ENCODE results near the gene SPINT2. TPM values are rescaled to one million over a fixed set of nuclear protein-coding genes. Genes with fewer than 3 reads are reported as not detected.

The SPINT2 gene
- total RNA-seq, 1 experiment from 2014 or later = 1,023 TPM

DNA sequence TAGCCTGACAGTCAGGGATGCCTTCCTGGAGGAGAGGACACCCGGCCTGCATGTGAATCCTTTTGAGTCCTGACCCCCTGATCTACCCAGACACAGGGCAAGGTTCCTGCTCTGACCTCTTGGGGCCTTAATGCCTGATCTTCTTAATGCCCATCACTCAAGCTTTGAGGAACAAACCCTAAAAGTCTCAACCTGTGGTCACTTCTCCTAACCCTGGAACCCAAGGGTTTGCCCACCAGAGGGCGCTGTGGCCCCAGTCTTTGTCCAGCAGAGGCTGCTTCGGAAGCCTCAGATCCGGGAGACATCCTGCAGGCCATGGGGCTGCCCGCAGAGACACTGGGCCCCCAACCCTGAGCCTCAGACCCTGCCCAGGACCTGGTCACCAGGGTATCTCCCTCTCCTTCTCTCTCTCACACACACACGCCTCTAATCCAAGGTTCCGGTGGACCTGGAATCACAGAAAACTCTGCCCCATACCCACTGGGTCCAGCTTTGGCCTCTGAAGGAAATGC, 30.6 kb upstream of the SPINT2 start:
- no peak overlapping the region for H3K27ac Mint-ChIP-seq (ENCODE audit: unreplicated experiment)
- TF ChIP-seq CTCF (IDR thresholded peaks at IDR 0.05; ENCODE audit: unreplicated experiment) = peak; percentile 98
- CTCF ChIA-PET = interaction anchor here (1.1 to 1.7 kb wide), 3 partner anchors 9 to 140 kb away, joined by 3 to 7 read pairs (median 5); partner anchors contain the start of gene PSMD8
- intact Hi-C loops (cut with micrococcal nuclease; ENCODE audit: unreplicated experiment) = loop anchor here (2.0 kb wide), 1 partner anchor 101 kb away; the partner anchor contains the start of gene CATSPERG
- peak; percentile 92 for DNase-seq
- no peaks in the 10 kb centered on the region for H3K4me1 Mint-ChIP-seq (ENCODE audit: low read depth, unreplicated experiment)
- H3K36me3 Mint-ChIP-seq (ENCODE audit: insufficient read depth, unreplicated experiment) = no peaks in the 10 kb centered on the region
- no TSS peak for BruUV-seq (replicated peaks)
- H3K9me3 Mint-ChIP-seq (ENCODE audit: low read depth, unreplicated experiment) = no peaks in the 10 kb centered on the region
- H3K27me3 Mint-ChIP-seq (ENCODE audit: unreplicated experiment) = peaks cover 53% of the 10 kb centered on the region
- H3K4me3 Mint-ChIP-seq (ENCODE audit: low read depth, unreplicated experiment) = no peak overlapping the region

GRCh38 chr19:38234615-38235014, 29.8 kb upstream of the SPINT2 start:
- no peak for TF ChIP-seq CTCF (IDR thresholded peaks at IDR 0.05; ENCODE audit: unreplicated experiment)
- H3K27ac Mint-ChIP-seq (ENCODE audit: unreplicated experiment) = no peak overlapping the region
- BruUV-seq (replicated peaks) = no TSS peak
- no peak for DNase-seq
- no peaks in the 10 kb centered on the region for H3K4me1 Mint-ChIP-seq (ENCODE audit: low read depth, unreplicated experiment)
- peaks cover 50% of the 10 kb centered on the region for H3K27me3 Mint-ChIP-seq (ENCODE audit: unreplicated experiment)
- CTCF ChIA-PET = interaction anchor here (0.7 to 1.7 kb wide), 7 partner anchors 10 to 970 kb away, joined by 3 to 9 read pairs (median 5); partner anchors contain the start of genes CATSPERG and PSMD8
- intact Hi-C loops (cut with micrococcal nuclease; ENCODE audit: unreplicated experiment) = loop anchor here (2.0 kb wide), 1 partner anchor 100 kb away; the partner anchor contains the start of gene CATSPERG
- H3K36me3 Mint-ChIP-seq (ENCODE audit: insufficient read depth, unreplicated experiment) = no peaks in the 10 kb centered on the region
- H3K9me3 Mint-ChIP-seq (ENCODE audit: low read depth, unreplicated experiment) = no peaks in the 10 kb centered on the region
- H3K4me3 Mint-ChIP-seq (ENCODE audit: low read depth, unreplicated experiment) = no peak overlapping the region

DNA sequence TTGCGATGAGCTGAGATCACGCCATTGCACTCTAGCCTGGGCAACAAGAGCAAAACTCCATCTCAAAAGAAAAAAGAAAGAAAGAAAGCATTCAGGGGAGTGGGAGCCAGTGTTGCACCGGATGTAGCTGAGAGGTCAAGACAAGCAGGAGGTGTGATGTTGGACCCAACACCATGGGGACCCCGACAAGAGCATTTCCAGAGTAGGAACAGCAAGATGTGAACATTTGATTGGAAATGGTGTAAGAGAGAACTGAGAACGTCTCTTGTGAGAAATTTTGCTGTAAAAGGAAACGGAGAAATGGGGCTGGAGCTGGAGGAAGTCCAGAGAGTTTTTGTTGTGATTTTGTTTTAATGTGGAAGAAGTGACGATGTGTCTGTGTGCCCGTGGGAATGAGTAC, 24.6 kb upstream of the SPINT2 start:
- Mint-ChIP-seq H3K36me3 (ENCODE audit: insufficient read depth, unreplicated experiment) (peaks cover 8% of the 10 kb centered on the region), H3K9me3 (ENCODE audit: low read depth, unreplicated experiment) (no peaks in the 10 kb centered on the region), H3K4me3 (ENCODE audit: low read depth, unreplicated experiment) (no peak overlapping the region), H3K27ac (ENCODE audit: unreplicated experiment) (no peak overlapping the region), H3K4me1 (ENCODE audit: low read depth, unreplicated experiment) (peaks cover 13% of the 10 kb centered on the region), H3K27me3 (ENCODE audit: unreplicated experiment) (peaks cover 34% of the 10 kb centered on the region)
- intact Hi-C loops (cut with micrococcal nuclease; ENCODE audit: unreplicated experiment) = no loop called here
- CTCF ChIA-PET = interaction anchor here (0.7 kb wide), 1 partner anchor 145 kb away, joined by 4 read pairs; no protein-coding TSS in a partner anchor
- no peak for DNase-seq
- BruUV-seq (replicated peaks) = no TSS peak
- TF ChIP-seq CTCF (IDR thresholded peaks at IDR 0.05; ENCODE audit: unreplicated experiment) = no peak

DNA sequence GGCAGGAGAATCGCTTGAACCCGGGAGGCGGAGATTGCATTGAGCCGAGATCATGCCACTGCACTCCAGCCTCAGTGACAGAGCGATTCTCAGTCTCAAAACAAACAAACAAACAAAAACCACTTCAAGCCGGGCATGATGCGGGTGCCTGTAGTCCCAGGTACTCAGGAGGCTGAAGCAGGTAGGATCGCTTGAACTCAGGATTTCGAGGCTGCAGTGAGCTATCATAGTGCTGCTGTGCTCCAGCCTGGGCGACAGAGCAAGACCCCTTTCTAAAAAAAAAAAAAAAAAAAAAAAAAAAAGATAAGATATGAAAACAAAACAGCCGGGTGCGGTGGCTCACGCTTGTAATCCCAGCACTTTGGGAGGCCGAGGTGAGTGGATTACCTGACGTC, 21.1 kb upstream of the SPINT2 start:
- no TSS peak for BruUV-seq (replicated peaks)
- intact Hi-C loops (cut with micrococcal nuclease; ENCODE audit: unreplicated experiment) = loop anchor here (1.0 kb wide), 1 partner anchor 92 kb away; the partner anchor contains the start of gene CATSPERG
- Mint-ChIP-seq H3K27ac (ENCODE audit: unreplicated experiment) (peak overlapping the region; percentile 24), H3K9me3 (ENCODE audit: low read depth, unreplicated experiment) (no peaks in the 10 kb centered on the region), H3K4me1 (ENCODE audit: low read depth, unreplicated experiment) (peaks cover 17% of the 10 kb centered on the region), H3K27me3 (ENCODE audit: unreplicated experiment) (peaks cover 22% of the 10 kb centered on the region), H3K36me3 (ENCODE audit: insufficient read depth, unreplicated experiment) (peaks cover 8% of the 10 kb centered on the region), H3K4me3 (ENCODE audit: low read depth, unreplicated experiment) (peak overlapping the region; percentile 59)
- DNase-seq = no peak
- CTCF ChIA-PET = interaction anchor here (0.7 to 1.6 kb wide), 9 partner anchors 10 to 160 kb away, joined by 3 to 22 read pairs (median 5); partner anchors contain the start of genes CATSPERG and FAM98C
- no peak for TF ChIP-seq CTCF (IDR thresholded peaks at IDR 0.05; ENCODE audit: unreplicated experiment)
